SK-N-SH (cell line): ENCODE measurements around the gene APBB2. TPM values are rescaled to one million over a fixed set of nuclear protein-coding genes. Genes with fewer than 3 reads are reported as not detected.

Source experiments
- CTCF ChIA-PET: fragments of 300-600, 350-600 bp; formaldehyde crosslinking; extraction: SDS; loops from one replicate; lab custom pipeline; 2021; lab: Yijun Ruan, JAX
- POLR2A ChIA-PET: fragments of 350-600 bp; sonication (Branson Sonifier 250); formaldehyde crosslinking; extraction: SDS; loops from one replicate; lab custom pipeline; 2020; ENCODE audit warnings: antibody characterized with exemption, inconsistent platforms; lab: Yijun Ruan, JAX
- DNase-seq: peaks from one replicate; pipeline ENCODE4 v3.0.0; 2012
- H2AFZ ChIP-seq: fragments of 200-600 bp; sonication (generic); 2 replicates; pipeline ENCODE4 v1.8.1; 2016; ENCODE audit warnings: antibody characterized with exemption, mild to moderate bottlenecking, low read depth
- H3F3A ChIP-seq: fragments of 200-600 bp; sonication (generic); replicated peaks from 2 replicates; pipeline ENCODE3; 2016; ENCODE audit warnings: antibody characterized with exemption, mild to moderate bottlenecking; ENCODE audit not compliant: insufficient read depth
- H3K27ac ChIP-seq, 2 experiments: fragments of 200-500 bp in 1 of 2; fragments of 200-600 bp in 1 of 2; sonication (Bioruptor generic) in 1 of 2; sonication (generic), shearing (Covaris generic) in 1 of 2; 2 replicates each; pipeline versions ENCODE4 v1.5.1 to v1.6.1; 2014 to 2016; ENCODE audit warnings: low read depth in 2 of 2, inconsistent platforms in 1 of 2, low read length in 1 of 2, mild to moderate bottlenecking in 1 of 2, mixed read lengths in 1 of 2
- H3K27me3 ChIP-seq: fragments of 200-600 bp; sonication (generic), shearing (Covaris generic); 2 replicates; pipeline ENCODE4 v1.6.1; 2016; ENCODE audit warnings: mixed run types; ENCODE audit not compliant: insufficient read depth
- H3K36me3 ChIP-seq, 2 experiments: fragments of 200-500 bp in 1 of 2; fragments of 200-600 bp in 1 of 2; sonication (Bioruptor generic) in 1 of 2; sonication (generic) in 1 of 2; replicated peaks in 1 of 2; 2 replicates each; pipeline versions ENCODE3 to v1.5.1; 2014 to 2016; ENCODE audit warnings: low read length in 1 of 2, mild to moderate bottlenecking in 1 of 2; ENCODE audit not compliant: insufficient read depth in 2 of 2, control insufficient read depth in 1 of 2
- H3K4me1 ChIP-seq, 2 experiments: fragments of 200-500 bp in 1 of 2; fragments of 200-600 bp in 1 of 2; sonication (Bioruptor generic) in 1 of 2; sonication (generic), shearing (Covaris generic) in 1 of 2; 2 replicates each; pipeline versions ENCODE4 v1.5.1 to v1.6.1; 2014 to 2016; ENCODE audit warnings: low read depth in 1 of 2, low read length in 1 of 2, mixed run types in 1 of 2; ENCODE audit not compliant: insufficient read depth in 2 of 2, control insufficient read depth in 1 of 2
- H3K4me2 ChIP-seq: fragments of 200-600 bp; sonication (generic), shearing (Covaris generic); 2 replicates; pipeline ENCODE4 v1.6.1; 2017; ENCODE audit warnings: mixed run types
- H3K4me3 ChIP-seq, 2 experiments: fragments of 200-500 bp in 1 of 2; fragments of 200-600 bp in 1 of 2; sonication (Bioruptor generic) in 1 of 2; sonication (generic), shearing (Covaris generic) in 1 of 2; 2 replicates each; pipeline versions ENCODE4 v1.5.1 to v1.8.1; 2014 to 2016; ENCODE audit warnings: low read depth in 2 of 2, inconsistent platforms in 1 of 2, low read length in 1 of 2, mild to moderate bottlenecking in 1 of 2, mixed read lengths in 1 of 2, moderate library complexity in 1 of 2
- H3K79me2 ChIP-seq: fragments of 200-600 bp; sonication (generic); 2 replicates; pipeline ENCODE4 v1.8.1; 2017; ENCODE audit warnings: mild to moderate bottlenecking; ENCODE audit not compliant: insufficient read depth
- H3K9ac ChIP-seq: fragments of 200-600 bp; sonication (generic); 2 replicates; pipeline ENCODE4 v1.6.1; 2017; ENCODE audit warnings: mixed run types
- H3K9me2 ChIP-seq: fragments of 200-600 bp; sonication (generic); 2 replicates; pipeline ENCODE4 v1.6.1; 2017; ENCODE audit warnings: mixed run types
- H3K9me3 ChIP-seq: fragments of 200-600 bp; sonication (generic); 2 replicates; pipeline ENCODE4 v1.6.1; 2017; ENCODE audit warnings: mixed run types, mild to moderate bottlenecking, moderate library complexity
- H4K20me1 ChIP-seq: fragments of 200-600 bp; sonication (generic); 2 replicates; pipeline ENCODE4 v1.6.1; 2017; ENCODE audit warnings: mild to moderate bottlenecking, mixed run types; ENCODE audit not compliant: insufficient read depth
- ELF1 ChIP-seq: IDR thresholded peaks from 2 replicates; pipeline ENCODE4 v1.4.0; 2012
- GABPA ChIP-seq: IDR thresholded peaks from 2 replicates; pipeline ENCODE4 v1.4.0; 2012; ENCODE audit warnings: low read depth, mild to moderate bottlenecking
- MXI1 ChIP-seq: IDR thresholded peaks from 2 replicates; pipeline ENCODE4 v1.6.1; 2012; ENCODE audit warnings: mild to moderate bottlenecking, low read depth, low read length, improper control_type of control experiment
- NRF1 ChIP-seq: IDR thresholded peaks from 2 replicates; pipeline ENCODE4 v1.6.1; 2012; ENCODE audit warnings: low read depth, mild to moderate bottlenecking, low read length
- POLR2AphosphoS5 ChIP-seq: IDR thresholded peaks from 2 replicates; pipeline ENCODE4 v1.6.1; 2012; ENCODE audit warnings: low read depth, low read length
- RAD21 ChIP-seq: IDR thresholded peaks from 2 replicates; pipeline ENCODE4 v1.6.1; 2012; ENCODE audit warnings: mild to moderate bottlenecking, low read length
- RCOR1 ChIP-seq: fragments of 150-350 bp; IDR thresholded peaks from 2 replicates; pipeline ENCODE4 v1.6.1; 2017; ENCODE audit warnings: antibody characterized with exemption, low read length
- REST ChIP-seq: IDR thresholded peaks from 2 replicates; pipeline ENCODE4 v1.6.1; 2012; ENCODE audit warnings: mild to moderate bottlenecking, low read depth, low read length, moderate library complexity
- RFX5 ChIP-seq: IDR thresholded peaks from 2 replicates; pipeline ENCODE4 v1.6.1; 2012; ENCODE audit warnings: mild to moderate bottlenecking, improper control_type of control experiment, low read length
- SIN3A ChIP-seq: IDR thresholded peaks from 2 replicates; pipeline ENCODE4 v1.6.1; 2012; ENCODE audit warnings: low read depth, mild to moderate bottlenecking, low read length, moderate library complexity, borderline replicate concordance
- TCF12 ChIP-seq: IDR thresholded peaks from 2 replicates; pipeline ENCODE4 v1.4.0; 2012
- TEAD4 ChIP-seq: IDR thresholded peaks from 2 replicates; pipeline ENCODE4 v1.4.0; 2012; ENCODE audit warnings: mild to moderate bottlenecking, borderline replicate concordance; ENCODE audit not compliant: insufficient read depth
- YY1 ChIP-seq: IDR thresholded peaks from 2 replicates; pipeline ENCODE4 v1.4.0; 2012; ENCODE audit warnings: low read depth, mild to moderate bottlenecking
- WGBS: methylation state at CpG from one replicate; pipeline ENCODE4 v1.1.6; 2017; ENCODE audit warnings: low lambda C conversion rate; 5-methylcytosine and 5-hydroxymethylcytosine counted together
- polyA plus RNA-seq, 3 experiments: library from polyadenylated mRNA; depleted of rRNA; stranded (reverse); fragments of >200 nt; gene quantifications; 2 replicates each; pipeline ENCODE4 v1.2.3, GENCODE V29; 2012

The APBB2 gene
- polyA plus RNA-seq, 1 of the 3 experiments (the other 2 are of a cell fraction) = 49.8 TPM

GRCh38 chr4:41164405-41164804 lies 49.9 kb downstream of the APBB2 start (continued):
- no peak for TF ChIP-seq REST
- no peak for TF ChIP-seq POLR2AphosphoS5
- no peak for TF ChIP-seq RCOR1
- no peak for TF ChIP-seq NRF1

DNA sequence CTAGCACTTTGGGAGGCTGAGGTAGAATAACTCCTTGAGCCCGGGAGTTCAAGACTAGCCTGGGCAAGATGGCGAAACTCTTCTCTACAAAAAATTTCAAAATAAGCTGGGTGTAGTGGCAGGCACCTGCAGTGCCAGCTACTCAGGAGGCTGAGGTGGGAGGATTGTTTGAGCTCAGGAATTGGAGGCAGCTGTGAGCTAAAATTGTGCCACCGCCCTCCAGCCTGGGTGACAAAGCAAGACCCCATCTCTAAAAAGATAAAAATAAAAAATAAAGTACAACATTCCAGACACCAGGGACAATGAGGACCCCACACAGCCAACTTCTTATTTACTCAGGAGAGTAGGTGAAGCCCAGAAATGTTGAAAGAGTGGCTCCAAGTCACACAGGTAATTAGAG lies 53.0 kb downstream of the APBB2 start:
- no peaks in the 10 kb centered on the region for H3K9me2 ChIP-seq
- H3K27ac ChIP-seq = peak overlapping the region; percentile 78 to 93; a peak in 3 of 4 replicates
- H4K20me1 ChIP-seq = no peaks in the 10 kb centered on the region
- peak overlapping the region; percentile 58; the same call in 1 of the 2 replicates for H3K9ac ChIP-seq
- no peak overlapping the region for H2AFZ ChIP-seq
- H3K79me2 ChIP-seq = peaks cover 86% of the 10 kb centered on the region
- TF ChIP-seq REST (no peak), POLR2AphosphoS5 (no peak), TEAD4 (no peak), MXI1 (no peak), YY1 (no peak), TCF12 (no peak), RFX5 (no peak), RAD21 (no peak), SIN3A (no peak), GABPA (no peak), ELF1 (no peak)
- ChIA-PET CTCF (interaction anchor here (0.6 kb wide), 1 partner anchor 726 kb away, joined by 3 read pairs; no protein-coding TSS in a partner anchor), POLR2A (no interaction called here)
- H3F3A ChIP-seq = peaks cover 48% of the 10 kb centered on the region
- 0 out of 2 replicates have a peak overlapping the region, but pooled peaks have one; percentile 5 for H3K4me2 ChIP-seq
- 86% methylated on average over 3 of the region's 3 CpGs for WGBS
- DNase-seq = no peak
- peaks cover 0 to 35% of the 10 kb centered on the region in 2 experiments; a peak in 1 of 4 replicates for H3K4me1 ChIP-seq
- no peaks in the 10 kb centered on the region for H3K36me3 ChIP-seq
- no peaks in the 10 kb centered on the region for H3K27me3 ChIP-seq
- H3K4me3 ChIP-seq = no peak overlapping the region
- no peaks in the 10 kb centered on the region for H3K9me3 ChIP-seq
